Measurements from ENCODE around the gene FAM222B. TPM values are rescaled to one million over a fixed set of nuclear protein-coding genes. Genes with fewer than 3 reads are reported as not detected.

The FAM222B gene
- total and polyA plus RNA-seq, 9 of the 15 experiments (the other 6 are each of a cell fraction or from before 2014, with no cell fraction given): 4.0 to 34.6 (median 7.5) TPM

GRCh38 chr17:28725166-28725659 lies 117.4 kb downstream of the FAM222B start (continued):
- TF ChIP-seq HMG20A (CRISPR knock-in tag; conservative IDR thresholded peaks at IDR 0.05): no peak
- no peak for TF ChIP-seq ZNF165 (CRISPR knock-in tag; IDR thresholded peaks at IDR 0.05; ENCODE audit: borderline replicate concordance)
- TF ChIP-seq EGR1 (conservative IDR thresholded peaks at IDR 0.05): no peak
- no peak for TF ChIP-seq SNIP1 (IDR thresholded peaks at IDR 0.05; ENCODE audit: low read depth)
- TF ChIP-seq RBM22 (IDR thresholded peaks at IDR 0.05; ENCODE audit: low read depth, low read length, poor library complexity, severe bottlenecking): no peak
- no peak for TF ChIP-seq ZBTB2 (IDR thresholded peaks at IDR 0.05)
- no peak for TF ChIP-seq VEZF1 (CRISPR knock-in tag; IDR thresholded peaks at IDR 0.05)
- no peak for TF ChIP-seq SMARCC2 (IDR thresholded peaks at IDR 0.05; ENCODE audit: low read depth)
- TF ChIP-seq SFPQ (IDR thresholded peaks at IDR 0.05; ENCODE audit: low read depth, low read length): no peak
- TF ChIP-seq HCFC1 (IDR thresholded peaks at IDR 0.05; ENCODE audit: low read depth, low read length): no peak
- no peak for TF ChIP-seq SPI1 (IDR thresholded peaks at IDR 0.05; ENCODE audit: borderline replicate concordance, low read depth, low read length)
- TF ChIP-seq ZNF274 (IDR thresholded peaks at IDR 0.05; ENCODE audit: borderline replicate concordance, low read depth, low read length): no peak
- no peak for TF ChIP-seq TFE3 (CRISPR knock-in tag; IDR thresholded peaks at IDR 0.05)
- TF ChIP-seq HDAC8 (tag; IDR thresholded peaks at IDR 0.05): no peak
- no peak for TF ChIP-seq MAX (CRISPR knock-in tag; IDR thresholded peaks at IDR 0.05)
- TF ChIP-seq THRA (IDR thresholded peaks at IDR 0.05): no peak
- TF ChIP-seq SP1 (CRISPR knock-in tag; IDR thresholded peaks at IDR 0.05): no peak; the same call in 1 of the 2 replicates
- no peak for TF ChIP-seq BRD4 (IDR thresholded peaks at IDR 0.05)
- TF ChIP-seq CREB5 (CRISPR knock-in tag; IDR thresholded peaks at IDR 0.05): no peak

Measured in K562 (cell line).